PC-9 (cell line): ENCODE measurements around the gene ZNF165. TPM values are rescaled to one million over a fixed set of nuclear protein-coding genes. Genes with fewer than 3 reads are reported as not detected.

Source experiments
- BruUV-seq: library from RNA; stranded (reverse); fragments of 400-500 nt; replicated peaks from 2 replicates; lab custom pipeline; 2021; lab: Mats Ljungman, UMichigan
- CTCF ChIA-PET: fragments of 300-600 bp; sonication (Branson Sonifier 250); formaldehyde crosslinking; loops from one replicate; lab custom pipeline; 2022; ENCODE audit warnings: antibody characterized with exemption; lab: Charles Lee
- POLR2A ChIA-PET: fragments of 300-600 bp; sonication (Branson Sonifier 250); formaldehyde crosslinking; loops from one replicate; lab custom pipeline; 2022; ENCODE audit warnings: antibody characterized with exemption; ENCODE audit not compliant: unreplicated experiment; lab: Charles Lee
- DNase-seq, 2 experiments: peaks; one replicate each; pipeline versions ENCODE4 v3.0.0 to v3.0.0-alpha.2; 2015 to 2022; ENCODE audit warnings: mixed read lengths in 1 of 2
- H2AFZ ChIP-seq: fragments of 200-600 bp; sonication (generic); 2 replicates; pipeline ENCODE4 v1.8.1; 2017; ENCODE audit warnings: antibody characterized with exemption
- H3F3A ChIP-seq: fragments of 200-600 bp; sonication (generic); 2 replicates; pipeline ENCODE4 v1.8.1; 2017; ENCODE audit warnings: antibody characterized with exemption, mild to moderate bottlenecking, low read depth; ENCODE audit not compliant: insufficient read depth
- H3K27ac ChIP-seq: fragments of 200-600 bp; sonication (generic); 2 replicates; pipeline ENCODE4 v1.6.1; 2016; ENCODE audit warnings: mixed run types
- H3K27me3 ChIP-seq: fragments of 200-600 bp; sonication (generic); 2 replicates; pipeline ENCODE4 v1.6.1; 2016; ENCODE audit warnings: low read depth, mixed run types; ENCODE audit not compliant: insufficient read depth
- H3K36me3 ChIP-seq: fragments of 200-600 bp; sonication (generic); 2 replicates; pipeline ENCODE4 v1.6.1; 2016; ENCODE audit warnings: low read depth, mixed run types
- H3K4me1 ChIP-seq: fragments of 200-600 bp; sonication (generic); replicated peaks from 2 replicates; pipeline ENCODE4 v1.6.1; 2016; ENCODE audit warnings: mixed run types; ENCODE audit not compliant: insufficient read depth
- H3K4me2 ChIP-seq: fragments of 200-600 bp; sonication (generic); 2 replicates; pipeline ENCODE4 v1.6.1; 2017; ENCODE audit warnings: mixed run types
- H3K4me3 ChIP-seq: fragments of 200-600 bp; sonication (generic); 2 replicates; pipeline ENCODE4 v1.6.1; 2016; ENCODE audit warnings: mixed run types
- H3K79me2 ChIP-seq: fragments of 200-600 bp; sonication (generic); 2 replicates; pipeline ENCODE4 v1.6.1; 2017; ENCODE audit warnings: low read depth, mixed run types
- H3K9me2 ChIP-seq: fragments of 200-600 bp; sonication (generic); 2 replicates; pipeline ENCODE4 v1.8.1; 2017; ENCODE audit warnings: mild to moderate bottlenecking; ENCODE audit not compliant: insufficient read depth
- H3K9me3 ChIP-seq: fragments of 200-600 bp; sonication (generic); 2 replicates; pipeline ENCODE4 v1.8.1; 2016; ENCODE audit warnings: low read depth; ENCODE audit not compliant: insufficient read depth
- H4K20me1 ChIP-seq: fragments of 200-600 bp; sonication (generic); 2 replicates; pipeline ENCODE4 v1.8.1; 2017; ENCODE audit not compliant: insufficient read depth
- CTCF ChIP-seq: fragments of 200-600 bp; sonication (generic); conservative IDR thresholded peaks from 2 replicates; pipeline ENCODE4 v1.6.1; 2017; ENCODE audit warnings: mixed run types, antibody characterized with exemption, mild to moderate bottlenecking, moderate library complexity
- EZH2 ChIP-seq: fragments of 200-600 bp; sonication (generic); IDR thresholded peaks from 2 replicates; pipeline ENCODE4 v1.8.0; 2017; ENCODE audit warnings: antibody characterized with exemption, low read depth
- intact Hi-C: fragments of 100-400 bp; cut with micrococcal nuclease; formaldehyde crosslinking; loops from one replicate; pipeline ENCODE4 v1.10.0; 2022; ENCODE audit not compliant: unreplicated experiment
- total RNA-seq: library from RNA; stranded (reverse); gene quantifications from 2 replicates; pipeline ENCODE4 v1.2.3, GENCODE V29; 2021

The ZNF165 gene
- total RNA-seq, 1 experiment from 2014 or later = 12.6 TPM

DNA sequence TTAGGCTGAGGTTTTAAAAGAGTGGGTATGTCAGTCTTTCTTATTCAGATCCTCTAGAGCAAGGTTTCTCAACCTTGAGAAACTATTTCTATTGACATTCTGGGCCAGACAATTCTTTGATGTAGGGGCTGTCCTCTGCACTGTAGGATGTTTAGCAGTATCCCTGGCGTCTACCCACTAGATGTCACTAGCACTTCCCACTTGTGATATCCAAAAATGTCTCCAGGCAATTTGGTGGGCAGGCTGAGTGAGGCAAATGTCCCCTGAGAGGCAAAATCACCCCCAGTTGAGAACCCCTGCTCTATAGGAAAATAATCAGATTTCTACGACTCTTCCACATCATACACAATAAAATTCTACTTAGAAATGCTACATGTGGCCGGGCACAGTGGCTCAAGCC lies 53.6 kb downstream of the ZNF165 start:
- POLR2A ChIA-PET = no interaction called here
- intact Hi-C loops = loop anchor here (1.0 to 10.0 kb wide), 2 partner anchors 222 to 451 kb away; a partner anchor contains a TSS

DNA sequence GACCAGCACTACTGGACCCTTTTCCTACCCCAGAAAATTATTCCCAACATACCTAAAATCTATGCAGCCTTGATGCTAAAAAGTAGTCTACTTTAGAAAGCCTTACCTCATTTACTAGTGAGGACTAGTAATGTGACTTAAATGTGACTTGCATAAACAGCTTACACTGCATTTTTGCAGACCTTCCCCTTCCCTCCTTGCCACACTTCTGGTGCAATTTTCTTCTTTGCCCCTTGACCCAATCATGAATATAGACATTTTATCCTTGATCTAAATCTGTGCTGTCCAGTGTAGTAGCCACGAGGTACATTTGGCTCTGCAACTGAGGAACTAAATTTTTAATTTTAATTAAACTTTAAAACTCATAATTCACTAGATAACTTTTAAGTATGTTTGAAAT lies 54.3 kb downstream of the ZNF165 start:
- H3K9me3 ChIP-seq = no peaks in the 10 kb centered on the region
- BruUV-seq = no TSS peak
- no peak overlapping the region for H3K4me3 ChIP-seq
- POLR2A ChIA-PET = interaction anchor here (0.6 kb wide), 1 partner anchor 239 kb away, joined by 3 read pairs; no protein-coding TSS in a partner anchor
- peaks cover 2% of the 10 kb centered on the region; the same call in 1 of the 2 replicates for H3K36me3 ChIP-seq
- H4K20me1 ChIP-seq = no peaks in the 10 kb centered on the region
- H3K79me2 ChIP-seq = peaks cover 16% of the 10 kb centered on the region; the same call in 1 of the 2 replicates
- TF ChIP-seq EZH2 (no peak), CTCF (no peak)
- H2AFZ ChIP-seq = no peak overlapping the region
- intact Hi-C loops = loop anchor here (1.0 to 10.0 kb wide), 3 partner anchors 222 to 450 kb away; partner anchors contain the start of gene ZSCAN12
- peaks cover 18% of the 10 kb centered on the region for H3K4me1 ChIP-seq
- H3K4me2 ChIP-seq = no peak overlapping the region
- no peaks in the 10 kb centered on the region for H3K9me2 ChIP-seq
- CTCF ChIA-PET = no interaction called here
- no peaks in the 10 kb centered on the region for H3K27me3 ChIP-seq
- peaks cover 4% of the 10 kb centered on the region; the same call in 1 of the 2 replicates for H3F3A ChIP-seq
- DNase-seq = no peak
- H3K27ac ChIP-seq = no peak overlapping the region

More for the DNA sequence above, 53.6 kb downstream of the ZNF165 start:
- H3K27me3 ChIP-seq = no peaks in the 10 kb centered on the region
- no peaks in the 10 kb centered on the region for H3K9me3 ChIP-seq
- no TSS peak for BruUV-seq
- H2AFZ ChIP-seq = no peak overlapping the region
- CTCF ChIA-PET = no interaction called here
- no peaks in the 10 kb centered on the region for H4K20me1 ChIP-seq
- no peak overlapping the region for H3K4me2 ChIP-seq
- H3F3A ChIP-seq = peaks cover 4% of the 10 kb centered on the region; the same call in 1 of the 2 replicates
- DNase-seq = peak in 1 of 2 experiments; percentile 41
- H3K27ac ChIP-seq = no peak overlapping the region
- H3K4me1 ChIP-seq = peaks cover 18% of the 10 kb centered on the region
- H3K9me2 ChIP-seq = no peaks in the 10 kb centered on the region
- H3K79me2 ChIP-seq = peaks cover 16% of the 10 kb centered on the region; the same call in 1 of the 2 replicates
- peaks cover 7% of the 10 kb centered on the region; the same call in 1 of the 2 replicates for H3K36me3 ChIP-seq
- no peak for TF ChIP-seq EZH2
- TF ChIP-seq CTCF = peak; percentile 52; the same call in 1 of the 2 replicates
- H3K4me3 ChIP-seq = no peak overlapping the region

DNA sequence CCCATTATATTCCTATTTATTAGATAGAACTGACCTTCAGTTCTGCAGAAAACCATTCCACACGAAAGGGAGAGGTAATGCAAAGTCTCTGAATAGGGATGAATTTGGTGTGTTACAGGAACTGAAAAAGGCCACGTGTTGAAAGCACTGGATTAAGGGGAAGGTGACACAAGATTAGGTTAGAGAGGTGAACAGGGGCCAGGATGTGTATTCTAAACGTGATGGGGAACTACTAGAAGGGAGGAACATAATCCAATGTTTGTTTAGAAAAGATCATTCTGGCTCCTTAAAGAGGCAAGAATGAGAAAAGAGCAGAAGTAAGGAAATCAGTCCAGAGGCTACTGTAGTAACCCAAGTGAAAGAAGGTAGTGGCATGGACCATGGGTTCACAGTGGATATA lies 55.0 kb downstream of the ZNF165 start:
- Histone ChIP-seq H3K36me3 (no peaks in the 10 kb centered on the region), H3K4me3 (peak overlapping the region; percentile 84; the same call in 1 of the 2 replicates), H3K4me2 (peak overlapping the region; percentile 91), H2AFZ (no peak overlapping the region), H3K9me3 (no peaks in the 10 kb centered on the region), H3K79me2 (peaks cover 16% of the 10 kb centered on the region; the same call in 1 of the 2 replicates), H3K27me3 (no peaks in the 10 kb centered on the region), H3F3A (peaks cover 4% of the 10 kb centered on the region; the same call in 1 of the 2 replicates), H3K4me1 (peaks cover 18% of the 10 kb centered on the region), H3K9me2 (no peaks in the 10 kb centered on the region), H4K20me1 (no peaks in the 10 kb centered on the region), H3K27ac (no peak overlapping the region)
- intact Hi-C loops = loop anchor here (5.0 to 10.0 kb wide), 2 partner anchors 262 to 449 kb away; partner anchors contain the start of gene ZSCAN12
- POLR2A ChIA-PET = no interaction called here
- TF ChIP-seq CTCF (no peak), EZH2 (no peak)
- no TSS peak for BruUV-seq
- CTCF ChIA-PET = no interaction called here
- DNase-seq = no peak
